IMR-90 (cell line): ENCODE measurements around the gene FBXL13. TPM values are rescaled to one million over a fixed set of nuclear protein-coding genes. Genes with fewer than 3 reads are reported as not detected.
A peak's percentile ranks its signal among the peaks of the same experiment; 100 is the strongest.

Source experiments
- ATAC-seq: fragments of 200-7000 bp; cut with Tn5 transposase; 2 replicates; pipeline ENCODE4 v1.9.1; 2020; ENCODE audit warnings: low read depth, mild to moderate bottlenecking, moderate library complexity
- BruUV-seq: library from RNA; stranded (reverse); fragments of 400-500 nt; replicated peaks from 2 replicates; lab custom pipeline; 2021; lab: Mats Ljungman, UMichigan
- CTCF ChIA-PET: fragments of 300-600 bp; formaldehyde crosslinking; extraction: SDS; loops from one replicate; lab custom pipeline; 2021; ENCODE audit warnings: antibody characterized with exemption; lab: Yijun Ruan, JAX
- POLR2A ChIA-PET: fragments of 300-600 bp; sonication (Branson Sonifier 250); formaldehyde crosslinking; loops from one replicate; lab custom pipeline; 2022; ENCODE audit warnings: antibody characterized with exemption; ENCODE audit not compliant: unreplicated experiment; lab: Charles Lee
- DNase-seq: peaks from one replicate; pipeline ENCODE4 v3.0.0; 2013
- H2AFZ ChIP-seq: replicated peaks from 2 replicates; pipeline ENCODE3; 2013; ENCODE audit warnings: low read length, mild to moderate bottlenecking; ENCODE audit not compliant: poor library complexity
- H2AK5ac ChIP-seq: 2 replicates; pipeline ENCODE4 v1.6.1; 2013; ENCODE audit warnings: low read depth, low read length, inconsistent platforms
- H2AK9ac ChIP-seq: replicated peaks from 2 replicates; pipeline ENCODE3; 2013; ENCODE audit warnings: mild to moderate bottlenecking, low read depth, low read length, moderate library complexity; ENCODE audit not compliant: poor library complexity
- H2BK120ac ChIP-seq: 2 replicates; pipeline ENCODE4 v1.6.1; 2013; ENCODE audit warnings: low read depth, low read length, inconsistent platforms
- H2BK15ac ChIP-seq: 3 replicates; pipeline ENCODE4 v1.6.1; 2013; ENCODE audit warnings: low read depth, low read length, inconsistent platforms
- H2BK20ac ChIP-seq: 2 replicates; pipeline ENCODE4 v1.6.1; 2013; ENCODE audit warnings: low read depth, mild to moderate bottlenecking, inconsistent platforms, low read length, moderate library complexity
- H2BK5ac ChIP-seq: 2 replicates; pipeline ENCODE4 v1.6.1; 2013; ENCODE audit warnings: mild to moderate bottlenecking, low read depth, low read length, inconsistent platforms; ENCODE audit not compliant: poor library complexity, severe bottlenecking
- H3K14ac ChIP-seq: replicated peaks from 2 replicates; pipeline ENCODE4 v1.6.1; 2013; ENCODE audit warnings: low read depth, low read length, inconsistent platforms
- H3K18ac ChIP-seq: 2 replicates; pipeline ENCODE4 v1.6.1; 2013; ENCODE audit warnings: low read depth, low read length, control low read depth
- H3K23ac ChIP-seq: 2 replicates; pipeline ENCODE4 v1.6.1; 2013; ENCODE audit warnings: low read depth, low read length, inconsistent platforms
- H3K27ac ChIP-seq: 2 replicates; pipeline ENCODE4 v1.5.1; 2013; ENCODE audit warnings: mild to moderate bottlenecking, control low read depth, low read length; ENCODE audit not compliant: insufficient read depth
- H3K27me3 ChIP-seq: 2 replicates; pipeline ENCODE4 v1.6.1; 2013; ENCODE audit warnings: low read length; ENCODE audit not compliant: control insufficient read depth, insufficient read depth
- H3K36me3 ChIP-seq: 2 replicates; pipeline ENCODE4 v1.6.1; 2013; ENCODE audit warnings: low read length, mixed read lengths; ENCODE audit not compliant: control insufficient read depth, insufficient read depth
- H3K4ac ChIP-seq: 2 replicates; pipeline ENCODE4 v1.6.1; 2013; ENCODE audit warnings: low read depth, low read length, inconsistent platforms
- H3K4me1 ChIP-seq: 2 replicates; pipeline ENCODE4 v1.6.1; 2013; ENCODE audit warnings: low read length, mixed read lengths; ENCODE audit not compliant: control insufficient read depth, insufficient read depth
- H3K4me2 ChIP-seq: 2 replicates; pipeline ENCODE4 v1.6.1; 2013; ENCODE audit warnings: low read depth, mild to moderate bottlenecking, control low read depth, low read length, moderate library complexity
- H3K4me3 ChIP-seq: 2 replicates; pipeline ENCODE4 v1.5.1; 2013; ENCODE audit warnings: low read depth, mild to moderate bottlenecking, control low read depth, low read length, moderate library complexity; ENCODE audit not compliant: insufficient read depth
- H3K56ac ChIP-seq: 2 replicates; pipeline ENCODE4 v1.6.1; 2013; ENCODE audit warnings: low read length, inconsistent platforms; ENCODE audit not compliant: insufficient read depth; ENCODE audit errors: extremely low read depth
- H3K79me1 ChIP-seq, 2 experiments: 2 replicates each; pipeline ENCODE4 v1.6.1; 2013; ENCODE audit warnings: low read length in 2 of 2, inconsistent platforms in 1 of 2, low read depth in 1 of 2
- H3K9ac ChIP-seq: 2 replicates; pipeline ENCODE4 v1.6.1; 2013; ENCODE audit warnings: low read depth, low read length, control low read depth
- H3K9me1 ChIP-seq: 2 replicates; pipeline ENCODE4 v1.6.1; 2013; ENCODE audit warnings: low read length, inconsistent platforms; ENCODE audit not compliant: insufficient read depth
- H3K9me3 ChIP-seq: 2 replicates; pipeline ENCODE4 v1.6.1; 2013; ENCODE audit warnings: low read length; ENCODE audit not compliant: control insufficient read depth, insufficient read depth
- H4K20me1 ChIP-seq: 2 replicates; pipeline ENCODE4 v1.6.1; 2013; ENCODE audit warnings: low read length, inconsistent platforms; ENCODE audit not compliant: insufficient read depth
- H4K5ac ChIP-seq: 2 replicates; pipeline ENCODE4 v1.6.1; 2013; ENCODE audit warnings: mild to moderate bottlenecking, low read depth, low read length, control low read depth
- H4K8ac ChIP-seq, 2 experiments: 2 replicates each; pipeline ENCODE4 v1.6.1; 2013; ENCODE audit warnings: low read depth in 2 of 2, low read length in 2 of 2, control low read depth in 1 of 2, inconsistent platforms in 1 of 2
- H4K91ac ChIP-seq: 2 replicates; pipeline ENCODE4 v1.6.1; 2013; ENCODE audit warnings: low read depth, low read length, inconsistent platforms; ENCODE audit not compliant: insufficient read depth
- CHD1 ChIP-seq: IDR thresholded peaks from 2 replicates; pipeline ENCODE4 v1.6.1; 2012; ENCODE audit warnings: low read depth, low read length, improper control_type of control experiment
- POLR2A ChIP-seq: IDR thresholded peaks from 2 replicates; pipeline ENCODE4 v1.6.1; 2012; ENCODE audit warnings: mild to moderate bottlenecking, low read depth, low read length
- RCOR1 ChIP-seq: IDR thresholded peaks from 2 replicates; pipeline ENCODE4 v1.6.1; 2012; ENCODE audit warnings: mild to moderate bottlenecking, low read length, improper control_type of control experiment; ENCODE audit not compliant: insufficient replicate concordance
- SMC3 ChIP-seq: fragments of 150-350 bp; IDR thresholded peaks from 2 replicates; pipeline ENCODE4 v1.6.1; 2016; ENCODE audit warnings: low read depth, mild to moderate bottlenecking, antibody characterized with exemption, low read length, moderate library complexity
- WGBS, 2 experiments: methylation state at CpG; one replicate each; pipeline versions ENCODE4 v1.1.5 to v1.1.7; 2013; ENCODE audit warnings: missing lambda C conversion rate in 2 of 2; ENCODE audit not compliant: insufficient read length in 1 of 2; ENCODE audit errors: extremely low coverage in 2 of 2; 5-methylcytosine and 5-hydroxymethylcytosine counted together
- dilution Hi-C: fragments of 300-500 bp; cut with HindIII; formaldehyde crosslinking; loops from one replicate; pipeline ENCODE4 v1.14.3; 2018; ENCODE audit warnings: low sequenced_read_pairs; ENCODE audit not compliant: unreplicated experiment
- in situ Hi-C: fragments of 300-500 bp; cut with MboI; formaldehyde crosslinking; loops from 3 replicates; pipeline ENCODE4 v1.14.3; 2019; ENCODE audit warnings: low sequenced_read_pairs, inconsistent platforms, mixed read lengths
- intact Hi-C: fragments of 100-400 bp; cut with micrococcal nuclease; formaldehyde crosslinking; loops from 2 replicates; pipeline ENCODE4 v1.10.0; 2022
- polyA plus RNA-seq, 3 experiments: library from polyadenylated mRNA; depleted of rRNA; stranded (reverse); fragments of >200 nt; gene quantifications; 2 replicates each; pipeline ENCODE4 v1.2.3, GENCODE V29; 2012; ENCODE audit warnings: low replicate concordance in 1 of 3
- total RNA-seq: library from RNA; depleted of rRNA; stranded (reverse); fragments of >200 nt; gene quantifications from 2 replicates; pipeline ENCODE4 v1.2.3, GENCODE V29; 2012

Gene FBXL13
- total and polyA plus RNA-seq, 2 of the 4 experiments (the other 2 are of a cell fraction) = 0.24 to 0.36 TPM

DNA sequence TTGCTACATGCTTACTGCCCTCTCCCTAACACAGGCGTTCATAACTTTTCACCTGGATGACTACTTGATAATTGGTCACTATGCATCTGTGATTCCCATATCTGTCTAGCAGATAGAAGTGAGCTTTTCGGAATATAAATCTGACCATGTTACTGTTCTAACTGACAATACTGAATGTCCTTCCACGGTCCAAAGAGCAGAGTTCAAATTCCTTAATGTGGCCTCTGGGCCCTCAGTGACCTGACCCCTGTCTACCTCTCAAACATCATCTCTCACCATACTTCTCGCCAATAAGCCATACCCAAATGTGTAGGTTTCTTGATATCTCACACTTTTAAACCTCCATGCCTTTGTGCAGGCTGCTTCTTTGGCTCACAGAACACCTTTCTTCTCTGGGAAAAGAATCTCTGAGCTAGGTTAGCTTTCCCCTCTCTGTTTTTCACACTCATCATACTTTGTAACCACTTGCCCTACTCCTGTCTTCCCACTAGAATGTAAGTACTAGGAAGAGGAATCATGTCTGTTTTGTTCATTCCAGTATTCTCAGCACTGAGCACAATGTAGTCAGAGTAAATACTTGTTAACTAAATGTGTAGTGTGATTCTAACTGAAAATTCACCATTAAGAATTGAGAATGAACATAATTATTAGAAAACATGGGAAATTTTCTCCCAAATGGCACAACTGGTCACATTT lies 201.0 kb downstream of the FBXL13 start:
- H2AFZ ChIP-seq = no peak overlapping the region
- peak overlapping the region; percentile 90 for H3K56ac ChIP-seq
- H3K9ac ChIP-seq = no peak overlapping the region
- peaks cover 25% of the 10 kb centered on the region for H3K9me1 ChIP-seq
- H3K27me3 ChIP-seq = no peaks in the 10 kb centered on the region
- H2AK9ac ChIP-seq = no peak overlapping the region
- BruUV-seq = no TSS peak
- TF ChIP-seq CHD1 (no peak), POLR2A (no peak), SMC3 (no peak), RCOR1 (no peak)
- H2BK20ac ChIP-seq = peak overlapping the region; percentile 99
- H4K91ac ChIP-seq = peak overlapping the region; percentile 98
- peak overlapping the region; percentile 96 for H3K4ac ChIP-seq
- H2BK5ac ChIP-seq = peak overlapping the region; percentile 83
- in situ Hi-C loops (no loop called here), dilution Hi-C loops (no loop called here), intact Hi-C loops (loop anchor here (5.0 kb wide), 1 partner anchor 39 kb away; the partner anchor contains the start of gene LRRC17)
- H2BK120ac ChIP-seq = peak overlapping the region; percentile 93
- peak; percentile 6; the same call in 1 of the 2 replicates for ATAC-seq
- H3K14ac ChIP-seq = peak overlapping the region; percentile 90
- H4K5ac ChIP-seq = peak overlapping the region; percentile 77
- ChIA-PET CTCF (interaction anchor here (0.5 to 1.4 kb wide), 4 partner anchors 16 to 188 kb away, joined by 3 to 5 read pairs (median 4); no protein-coding TSS in a partner anchor), POLR2A (no interaction called here)
- H3K36me3 ChIP-seq = no peaks in the 10 kb centered on the region
- no peaks in the 10 kb centered on the region for H3K9me3 ChIP-seq
- H3K27ac ChIP-seq = peak overlapping the region; percentile 92
- H3K4me1 ChIP-seq = peaks cover 28% of the 10 kb centered on the region
- no peak for DNase-seq
- no peaks in the 10 kb centered on the region for H4K20me1 ChIP-seq
- peak overlapping the region; percentile 28; the same call in 1 of the 2 replicates for H3K4me2 ChIP-seq
- WGBS, 2 experiments = 81% methylated on average over 3 of the region's 4 CpGs; no CpG with 5 or more reads in 1 of the 2 experiments
- peak overlapping the region; percentile 96 for H3K23ac ChIP-seq
- peak overlapping the region; percentile 88; the same call in 1 of the 2 replicates for H3K18ac ChIP-seq
- peak overlapping the region; percentile 87 to 99 for H4K8ac ChIP-seq
- H3K4me3 ChIP-seq = no peak overlapping the region
- H3K79me1 ChIP-seq = peaks cover 0 to 13% of the 10 kb centered on the region in 2 experiments; a peak in 2 of 4 replicates
- peak overlapping the region; percentile 98 for H2AK5ac ChIP-seq
- H2BK15ac ChIP-seq = peak overlapping the region; percentile 99
